ENCODE results near the gene INTS11. TPM values are rescaled to one million over a fixed set of nuclear protein-coding genes. Genes with fewer than 3 reads are reported as not detected.
A peak's percentile ranks its signal among the peaks of the same experiment; 100 is the strongest.

Gene INTS11
- total and polyA plus RNA-seq, 2 of the 13 experiments (the other 11 are each of a cell fraction or from before 2014, with no cell fraction given) = 52.8 to 94.8 TPM

DNA sequence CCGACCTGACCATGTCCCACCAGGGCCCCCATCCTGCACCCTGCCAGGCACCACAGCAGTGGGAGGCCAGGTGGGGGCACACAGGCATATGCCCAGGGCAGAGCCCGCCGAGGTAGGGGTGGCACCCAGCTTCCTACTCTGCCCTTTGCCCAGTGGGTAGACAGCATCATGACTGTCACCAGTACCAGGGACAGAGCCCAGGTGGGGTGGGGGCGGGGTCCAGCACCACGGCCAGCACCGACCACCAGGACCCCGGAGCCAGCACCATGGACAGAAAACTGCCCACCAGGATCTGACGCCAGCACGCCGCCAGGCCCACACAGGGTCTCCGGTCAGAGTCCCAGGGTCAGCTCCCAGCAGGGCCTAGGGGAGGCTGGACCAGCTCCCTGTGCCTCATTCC is 10.4 kb upstream of the INTS11 start (continued):
- TF ChIP-seq, protein P1, sequence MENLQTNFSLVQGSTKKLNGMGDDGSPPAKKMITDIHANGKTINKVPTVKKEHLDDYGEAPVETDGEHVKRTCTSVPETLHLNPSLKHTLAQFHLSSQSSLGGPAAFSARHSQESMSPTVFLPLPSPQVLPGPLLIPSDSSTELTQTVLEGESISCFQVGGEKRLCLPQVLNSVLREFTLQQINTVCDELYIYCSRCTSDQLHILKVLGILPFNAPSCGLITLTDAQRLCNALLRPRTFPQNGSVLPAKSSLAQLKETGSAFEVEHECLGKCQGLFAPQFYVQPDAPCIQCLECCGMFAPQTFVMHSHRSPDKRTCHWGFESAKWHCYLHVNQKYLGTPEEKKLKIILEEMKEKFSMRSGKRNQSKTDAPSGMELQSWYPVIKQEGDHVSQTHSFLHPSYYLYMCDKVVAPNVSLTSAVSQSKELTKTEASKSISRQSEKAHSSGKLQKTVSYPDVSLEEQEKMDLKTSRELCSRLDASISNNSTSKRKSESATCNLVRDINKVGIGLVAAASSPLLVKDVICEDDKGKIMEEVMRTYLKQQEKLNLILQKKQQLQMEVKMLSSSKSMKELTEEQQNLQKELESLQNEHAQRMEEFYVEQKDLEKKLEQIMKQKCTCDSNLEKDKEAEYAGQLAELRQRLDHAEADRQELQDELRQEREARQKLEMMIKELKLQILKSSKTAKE (CRISPR knock-in tag; IDR thresholded peaks at IDR 0.05; ENCODE audit: borderline replicate concordance) = no peak
- no peak for TF ChIP-seq EZH2 (conservative IDR thresholded peaks at IDR 0.05; ENCODE audit: low read depth, low read length)
- no peak for TF ChIP-seq PHF5A (CRISPR knock-in tag; IDR thresholded peaks at IDR 0.05; ENCODE audit: low read depth, unreplicated experiment)
- TF ChIP-seq ZNF605 (CRISPR knock-in tag; IDR thresholded peaks at IDR 0.05) = peak; percentile 74; the same call in 1 of the 2 replicates
- no peak for TF ChIP-seq KLF13 (CRISPR knock-in tag; IDR thresholded peaks at IDR 0.05)
- no peak for TF ChIP-seq DMTF1 (CRISPR knock-in tag; IDR thresholded peaks at IDR 0.05)
- no peak for TF ChIP-seq TAF15 (IDR thresholded peaks at IDR 0.05; ENCODE audit: low read depth, low read length, poor library complexity, severe bottlenecking)
- no peak for TF ChIP-seq RBM39 (IDR thresholded peaks at IDR 0.05; ENCODE audit: low read depth, low read length, poor library complexity, severe bottlenecking)
- peak; percentile 90; the same call in 1 of the 2 replicates for TF ChIP-seq ZNF256 (CRISPR knock-in tag; conservative IDR thresholded peaks at IDR 0.05)
- no peak for TF ChIP-seq ZNF253 (CRISPR knock-in tag; IDR thresholded peaks at IDR 0.05; ENCODE audit: borderline replicate concordance)
- TF ChIP-seq MAFG (CRISPR knock-in tag; IDR thresholded peaks at IDR 0.05) = no peak
- peak; percentile 88; the same call in 1 of the 2 replicates for TF ChIP-seq ZNF530 (CRISPR knock-in tag; IDR thresholded peaks at IDR 0.05; ENCODE audit: low read depth)
- TF ChIP-seq, protein P2, sequence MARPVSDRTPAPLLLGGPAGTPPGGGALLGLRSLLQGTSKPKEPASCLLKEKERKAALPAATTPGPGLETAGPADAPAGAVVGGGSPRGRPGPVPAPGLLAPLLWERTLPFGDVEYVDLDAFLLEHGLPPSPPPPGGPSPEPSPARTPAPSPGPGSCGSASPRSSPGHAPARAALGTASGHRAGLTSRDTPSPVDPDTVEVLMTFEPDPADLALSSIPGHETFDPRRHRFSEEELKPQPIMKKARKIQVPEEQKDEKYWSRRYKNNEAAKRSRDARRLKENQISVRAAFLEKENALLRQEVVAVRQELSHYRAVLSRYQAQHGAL (CRISPR knock-in tag; IDR thresholded peaks at IDR 0.05; ENCODE audit: not compliant biosample characterization) = no peak
- TF ChIP-seq, protein P3, sequence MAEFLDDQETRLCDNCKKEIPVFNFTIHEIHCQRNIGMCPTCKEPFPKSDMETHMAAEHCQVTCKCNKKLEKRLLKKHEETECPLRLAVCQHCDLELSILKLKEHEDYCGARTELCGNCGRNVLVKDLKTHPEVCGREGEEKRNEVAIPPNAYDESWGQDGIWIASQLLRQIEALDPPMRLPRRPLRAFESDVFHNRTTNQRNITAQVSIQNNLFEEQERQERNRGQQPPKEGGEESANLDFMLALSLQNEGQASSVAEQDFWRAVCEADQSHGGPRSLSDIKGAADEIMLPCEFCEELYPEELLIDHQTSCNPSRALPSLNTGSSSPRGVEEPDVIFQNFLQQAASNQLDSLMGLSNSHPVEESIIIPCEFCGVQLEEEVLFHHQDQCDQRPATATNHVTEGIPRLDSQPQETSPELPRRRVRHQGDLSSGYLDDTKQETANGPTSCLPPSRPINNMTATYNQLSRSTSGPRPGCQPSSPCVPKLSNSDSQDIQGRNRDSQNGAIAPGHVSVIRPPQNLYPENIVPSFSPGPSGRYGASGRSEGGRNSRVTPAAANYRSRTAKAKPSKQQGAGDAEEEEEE (CRISPR knock-in tag; IDR thresholded peaks at IDR 0.05; ENCODE audit: borderline replicate concordance) = no peak
- no peak for TF ChIP-seq NPAS2 (CRISPR knock-in tag; IDR thresholded peaks at IDR 0.05; ENCODE audit: borderline replicate concordance)
- TF ChIP-seq, protein P4, sequence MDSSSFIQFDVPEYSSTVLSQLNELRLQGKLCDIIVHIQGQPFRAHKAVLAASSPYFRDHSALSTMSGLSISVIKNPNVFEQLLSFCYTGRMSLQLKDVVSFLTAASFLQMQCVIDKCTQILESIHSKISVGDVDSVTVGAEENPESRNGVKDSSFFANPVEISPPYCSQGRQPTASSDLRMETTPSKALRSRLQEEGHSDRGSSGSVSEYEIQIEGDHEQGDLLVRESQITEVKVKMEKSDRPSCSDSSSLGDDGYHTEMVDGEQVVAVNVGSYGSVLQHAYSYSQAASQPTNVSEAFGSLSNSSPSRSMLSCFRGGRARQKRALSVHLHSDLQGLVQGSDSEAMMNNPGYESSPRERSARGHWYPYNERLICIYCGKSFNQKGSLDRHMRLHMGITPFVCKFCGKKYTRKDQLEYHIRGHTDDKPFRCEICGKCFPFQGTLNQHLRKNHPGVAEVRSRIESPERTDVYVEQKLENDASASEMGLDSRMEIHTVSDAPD (CRISPR knock-in tag; IDR thresholded peaks at IDR 0.05) = no peak
